OCI-LY3 (cell line): ENCODE measurements around the gene LIN28A.

Source experiments
- H2AFZ ChIP-seq: fragments of 200-600, 300-600 bp; shearing (Covaris generic); 2 replicates; pipeline ENCODE4 v1.6.0; 2014; ENCODE audit warnings: antibody characterized with exemption, low read depth, low read length
- H3K27ac ChIP-seq: fragments of 200-600, 300-600 bp; sonication (generic); 2 replicates; pipeline ENCODE4 v1.5.1; 2014; ENCODE audit warnings: mild to moderate bottlenecking, low read length, moderate library complexity, mixed read lengths
- H3K27me3 ChIP-seq: fragments of 200-600, 300-600 bp; sonication (generic); 2 replicates; pipeline ENCODE4 v1.6.1; 2014; ENCODE audit warnings: low read depth, low read length, mixed read lengths
- H3K36me3 ChIP-seq: fragments of 200-600, 300-600 bp; sonication (generic); replicated peaks from 2 replicates; pipeline ENCODE3; 2014; ENCODE audit warnings: low read depth, low read length, mixed read lengths
- H3K4me1 ChIP-seq: fragments of 300-600, 200-600 bp; sonication (generic); 2 replicates; pipeline ENCODE4 v1.6.1; 2014; ENCODE audit warnings: low read length, mixed read lengths
- H3K4me2 ChIP-seq: fragments of 200-600, 300-600 bp; sonication (generic); 2 replicates; pipeline ENCODE4 v1.6.1; 2014; ENCODE audit warnings: low read length, mixed read lengths
- H3K4me3 ChIP-seq: fragments of 300-600, 200-600 bp; sonication (generic); 2 replicates; pipeline ENCODE4 v1.5.1; 2014; ENCODE audit warnings: antibody characterized with exemption, mild to moderate bottlenecking, low read length, moderate library complexity
- H3K79me2 ChIP-seq: fragments of 300-600, 200-600 bp; shearing (Covaris generic); 2 replicates; pipeline ENCODE4 v1.6.1; 2014; ENCODE audit warnings: mild to moderate bottlenecking, low read length, mixed read lengths
- H3K9ac ChIP-seq: fragments of 300-600, 200-600 bp; shearing (Covaris generic); 2 replicates; pipeline ENCODE4 v1.6.0; 2014; ENCODE audit warnings: mild to moderate bottlenecking, low read length, moderate library complexity
- H3K9me3 ChIP-seq: fragments of 200-600, 300-600 bp; shearing (Covaris generic); 2 replicates; pipeline ENCODE4 v1.6.1; 2014; ENCODE audit warnings: low read length, mixed read lengths; ENCODE audit not compliant: insufficient read depth
- H4K20me1 ChIP-seq: fragments of 200-600, 300-600 bp; sonication (generic); 2 replicates; pipeline ENCODE4 v1.6.1; 2016; ENCODE audit warnings: low read length, mixed read lengths; ENCODE audit not compliant: insufficient read depth
- CTCF ChIP-seq: fragments of 200-600, 300-600 bp; sonication (generic); IDR thresholded peaks from 2 replicates; pipeline ENCODE4 v1.5.1; 2014; ENCODE audit warnings: antibody characterized with exemption, low read length, low read depth
- EZH2phosphoT487 ChIP-seq: fragments of 200-600 bp; shearing (Covaris generic); IDR thresholded peaks from 2 replicates; pipeline ENCODE4 v1.6.1; 2018; ENCODE audit warnings: antibody characterized with exemption, mixed run types, low read depth

LIN28A gene

DNA sequence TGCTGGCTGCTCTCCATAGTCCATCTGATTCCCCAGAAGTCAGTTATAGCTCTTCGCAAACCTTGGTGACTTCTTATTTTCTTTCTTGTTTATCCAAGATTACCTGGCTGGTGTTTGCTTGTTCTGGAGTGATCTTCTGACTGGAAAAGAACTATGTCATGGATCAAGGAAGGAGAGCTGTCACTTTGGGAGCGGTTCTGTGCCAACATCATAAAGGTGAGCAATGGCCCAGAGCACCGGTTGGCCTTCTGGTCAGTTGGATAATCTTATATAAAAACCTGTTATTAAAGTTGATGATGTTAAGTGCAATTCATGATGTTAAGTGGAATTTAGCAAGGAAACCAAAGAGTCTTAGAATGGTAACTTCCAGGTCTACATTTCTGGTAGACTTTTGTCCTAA, 22.2 kb downstream of the LIN28A start:
- Histone ChIP-seq H3K27me3 (no peaks in the 10 kb centered on the region), H3K9me3 (no peaks in the 10 kb centered on the region), H4K20me1 (no peaks in the 10 kb centered on the region), H3K4me2 (peak overlapping the region; percentile 98), H2AFZ (no peak overlapping the region), H3K9ac (peak overlapping the region; percentile 81), H3K27ac (0 out of 2 replicates have a peak overlapping the region, but pooled peaks have one; percentile 25), H3K79me2 (peaks cover 14% of the 10 kb centered on the region), H3K4me1 (peaks cover 11% of the 10 kb centered on the region; the same call in 1 of the 2 replicates), H3K36me3 (peaks cover 3% of the 10 kb centered on the region), H3K4me3 (peak overlapping the region; percentile 97)
- TF ChIP-seq EZH2phosphoT487, result no peak
- TF ChIP-seq CTCF, result no peak

DNA sequence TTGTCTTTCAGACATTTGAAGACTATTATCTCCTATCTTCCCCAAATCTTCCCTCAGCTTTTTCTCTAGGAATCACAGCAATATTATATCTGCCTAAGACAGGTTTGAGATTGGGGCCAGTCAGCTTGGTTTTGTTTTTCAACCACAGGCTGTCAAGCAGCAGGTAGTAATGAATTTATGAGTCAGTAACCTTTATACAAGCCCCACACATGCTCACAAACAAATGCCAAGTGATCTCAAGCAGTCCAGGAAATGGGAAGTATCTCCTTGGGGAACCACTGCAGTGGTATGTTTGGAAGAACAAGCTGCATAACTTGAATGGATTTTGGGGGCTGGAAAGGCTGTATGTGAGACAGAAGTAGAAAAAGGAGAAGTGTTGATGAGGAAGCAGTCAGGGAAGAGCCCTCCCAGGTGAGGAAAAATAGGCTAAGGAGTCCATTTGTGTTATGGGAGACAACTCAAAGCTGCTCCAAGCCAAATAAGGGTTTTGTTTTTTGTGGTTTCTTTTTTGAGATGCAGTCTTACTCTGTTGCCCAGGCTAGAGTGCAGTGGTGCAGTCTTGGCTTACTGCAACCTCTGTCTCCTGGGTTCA, 23.6 kb downstream of the LIN28A start:
- no peaks in the 10 kb centered on the region for H3K27me3 ChIP-seq
- no peak overlapping the region for H3K4me2 ChIP-seq
- peaks cover 8% of the 10 kb centered on the region for H3K36me3 ChIP-seq
- peaks cover 11% of the 10 kb centered on the region; the same call in 1 of the 2 replicates for H3K4me1 ChIP-seq
- TF ChIP-seq CTCF (no peak), EZH2phosphoT487 (no peak)
- H3K79me2 ChIP-seq, result peaks cover 14% of the 10 kb centered on the region
- H3K9ac ChIP-seq, result no peak overlapping the region
- H3K4me3 ChIP-seq, result no peak overlapping the region
- H3K27ac ChIP-seq, result no peak overlapping the region
- no peaks in the 10 kb centered on the region for H3K9me3 ChIP-seq
- no peak overlapping the region for H2AFZ ChIP-seq
- H4K20me1 ChIP-seq, result no peaks in the 10 kb centered on the region

GRCh38 chr1:26438041-26438440, 27.4 kb downstream of the LIN28A start:
- TF ChIP-seq CTCF (no peak), EZH2phosphoT487 (no peak)
- H3K9me3 ChIP-seq, result no peaks in the 10 kb centered on the region
- peaks cover 5% of the 10 kb centered on the region for H3K79me2 ChIP-seq
- H2AFZ ChIP-seq, result no peak overlapping the region
- H3K27ac ChIP-seq, result no peak overlapping the region
- no peaks in the 10 kb centered on the region for H3K27me3 ChIP-seq
- H3K4me3 ChIP-seq, result no peak overlapping the region
- no peak overlapping the region for H3K4me2 ChIP-seq
- H4K20me1 ChIP-seq, result no peaks in the 10 kb centered on the region
- no peak overlapping the region for H3K9ac ChIP-seq
- H3K4me1 ChIP-seq, result peaks cover 3% of the 10 kb centered on the region; the same call in 1 of the 2 replicates
- peaks cover 25% of the 10 kb centered on the region for H3K36me3 ChIP-seq

- H3K4me1 ChIP-seq, result no peaks in the 10 kb centered on the region
- peaks cover 22% of the 10 kb centered on the region for H3K36me3 ChIP-seq
- H3K27me3 ChIP-seq, result no peaks in the 10 kb centered on the region
- no peaks in the 10 kb centered on the region for H4K20me1 ChIP-seq
- no peak overlapping the region for H3K9ac ChIP-seq
- H3K79me2 ChIP-seq, result no peaks in the 10 kb centered on the region
- no peak overlapping the region for H3K4me3 ChIP-seq
- no peaks in the 10 kb centered on the region for H3K9me3 ChIP-seq
- H3K27ac ChIP-seq, result no peak overlapping the region
- H3K4me2 ChIP-seq, result no peak overlapping the region
- no peak overlapping the region for H2AFZ ChIP-seq
- TF ChIP-seq CTCF (no peak), EZH2phosphoT487 (no peak)
Measured at GRCh38 chr1:26440259-26440658, 29.6 kb downstream of the LIN28A start.
